ENCODE results near the gene PGAP3.

- TF ChIP-seq, protein P1, sequence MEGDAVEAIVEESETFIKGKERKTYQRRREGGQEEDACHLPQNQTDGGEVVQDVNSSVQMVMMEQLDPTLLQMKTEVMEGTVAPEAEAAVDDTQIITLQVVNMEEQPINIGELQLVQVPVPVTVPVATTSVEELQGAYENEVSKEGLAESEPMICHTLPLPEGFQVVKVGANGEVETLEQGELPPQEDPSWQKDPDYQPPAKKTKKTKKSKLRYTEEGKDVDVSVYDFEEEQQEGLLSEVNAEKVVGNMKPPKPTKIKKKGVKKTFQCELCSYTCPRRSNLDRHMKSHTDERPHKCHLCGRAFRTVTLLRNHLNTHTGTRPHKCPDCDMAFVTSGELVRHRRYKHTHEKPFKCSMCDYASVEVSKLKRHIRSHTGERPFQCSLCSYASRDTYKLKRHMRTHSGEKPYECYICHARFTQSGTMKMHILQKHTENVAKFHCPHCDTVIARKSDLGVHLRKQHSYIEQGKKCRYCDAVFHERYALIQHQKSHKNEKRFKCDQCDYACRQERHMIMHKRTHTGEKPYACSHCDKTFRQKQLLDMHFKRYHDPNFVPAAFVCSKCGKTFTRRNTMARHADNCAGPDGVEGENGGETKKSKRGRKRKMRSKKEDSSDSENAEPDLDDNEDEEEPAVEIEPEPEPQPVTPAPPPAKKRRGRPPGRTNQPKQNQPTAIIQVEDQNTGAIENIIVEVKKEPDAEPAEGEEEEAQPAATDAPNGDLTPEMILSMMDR (IDR thresholded peaks at IDR 0.05): no peak
- TF ChIP-seq POLR2AphosphoS5 (IDR thresholded peaks at IDR 0.05; ENCODE audit: low read depth, low read length): no peak
- no peak for TF ChIP-seq TCF7L2 (IDR thresholded peaks at IDR 0.05; ENCODE audit: low read depth, low read length)
- TF ChIP-seq, protein P2, sequence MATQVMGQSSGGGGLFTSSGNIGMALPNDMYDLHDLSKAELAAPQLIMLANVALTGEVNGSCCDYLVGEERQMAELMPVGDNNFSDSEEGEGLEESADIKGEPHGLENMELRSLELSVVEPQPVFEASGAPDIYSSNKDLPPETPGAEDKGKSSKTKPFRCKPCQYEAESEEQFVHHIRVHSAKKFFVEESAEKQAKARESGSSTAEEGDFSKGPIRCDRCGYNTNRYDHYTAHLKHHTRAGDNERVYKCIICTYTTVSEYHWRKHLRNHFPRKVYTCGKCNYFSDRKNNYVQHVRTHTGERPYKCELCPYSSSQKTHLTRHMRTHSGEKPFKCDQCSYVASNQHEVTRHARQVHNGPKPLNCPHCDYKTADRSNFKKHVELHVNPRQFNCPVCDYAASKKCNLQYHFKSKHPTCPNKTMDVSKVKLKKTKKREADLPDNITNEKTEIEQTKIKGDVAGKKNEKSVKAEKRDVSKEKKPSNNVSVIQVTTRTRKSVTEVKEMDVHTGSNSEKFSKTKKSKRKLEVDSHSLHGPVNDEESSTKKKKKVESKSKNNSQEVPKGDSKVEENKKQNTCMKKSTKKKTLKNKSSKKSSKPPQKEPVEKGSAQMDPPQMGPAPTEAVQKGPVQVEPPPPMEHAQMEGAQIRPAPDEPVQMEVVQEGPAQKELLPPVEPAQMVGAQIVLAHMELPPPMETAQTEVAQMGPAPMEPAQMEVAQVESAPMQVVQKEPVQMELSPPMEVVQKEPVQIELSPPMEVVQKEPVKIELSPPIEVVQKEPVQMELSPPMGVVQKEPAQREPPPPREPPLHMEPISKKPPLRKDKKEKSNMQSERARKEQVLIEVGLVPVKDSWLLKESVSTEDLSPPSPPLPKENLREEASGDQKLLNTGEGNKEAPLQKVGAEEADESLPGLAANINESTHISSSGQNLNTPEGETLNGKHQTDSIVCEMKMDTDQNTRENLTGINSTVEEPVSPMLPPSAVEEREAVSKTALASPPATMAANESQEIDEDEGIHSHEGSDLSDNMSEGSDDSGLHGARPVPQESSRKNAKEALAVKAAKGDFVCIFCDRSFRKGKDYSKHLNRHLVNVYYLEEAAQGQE (IDR thresholded peaks at IDR 0.05; ENCODE audit: insufficient read depth in 1 of 2, low read depth in 2 of 2, low read length in 1 of 2): no peak
These were observed 59.0 kb downstream of the PGAP3 start for GRCh38 chr17:39628655-39629493.
